ENCODE results near the gene MFAP5. TPM values are rescaled to one million over a fixed set of nuclear protein-coding genes. Genes with fewer than 3 reads are reported as not detected.

MFAP5 gene
- total and polyA plus RNA-seq, 10 of the 15 experiments (the other 5 are each of a cell fraction or from before 2014, with no cell fraction given), result 0.06 to 0.14 (median 0.12) TPM; not detected in 7

DNA sequence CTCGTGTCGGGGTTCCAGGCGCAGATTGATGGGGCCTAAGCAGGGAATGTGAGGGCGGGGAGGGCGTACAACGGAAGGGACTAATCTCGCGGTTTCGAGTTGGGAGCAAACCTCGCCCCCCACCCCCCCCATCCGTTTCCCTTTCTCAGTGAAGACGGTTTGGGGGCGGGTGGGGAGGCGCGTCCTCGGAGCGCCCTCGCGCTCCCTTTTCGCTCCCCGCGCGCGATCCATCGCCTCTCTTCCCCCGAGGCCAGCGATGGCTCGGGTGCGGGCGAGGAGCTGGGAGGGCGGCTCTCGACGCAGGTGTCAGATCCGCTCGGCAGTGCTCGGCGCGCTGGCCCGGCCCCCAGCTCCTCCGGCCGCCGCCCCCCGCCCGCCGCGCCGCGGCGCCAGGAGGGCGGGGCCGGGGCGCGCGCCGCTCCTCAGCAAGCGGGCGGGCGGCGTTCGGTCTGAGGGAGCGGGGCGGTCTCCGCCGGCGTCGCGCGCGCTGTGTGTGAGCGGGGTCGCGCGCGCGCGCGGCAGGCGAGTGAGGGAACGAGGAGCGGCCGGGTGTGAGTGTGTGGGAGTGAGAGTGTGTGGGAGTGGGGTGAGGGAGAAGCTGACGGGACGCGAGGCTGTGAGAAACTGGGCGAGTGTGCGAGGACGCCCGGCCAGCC is 35.0 kb upstream of the MFAP5 start, which contains the start of gene RIMKLB (continued):
- TF ChIP-seq ESRRA (IDR thresholded peaks at IDR 0.05; ENCODE audit: low read length), result no peak
- TF ChIP-seq IKZF1 (conservative IDR thresholded peaks at IDR 0.05), result no peak
- no peak for TF ChIP-seq TCF3 (IDR thresholded peaks at IDR 0.05; ENCODE audit: borderline replicate concordance, insufficient read depth, low read depth, low read length)
- no peak for TF ChIP-seq SIN3A (IDR thresholded peaks at IDR 0.05; ENCODE audit: low read depth, low read length)
- TF ChIP-seq EP300 (IDR thresholded peaks at IDR 0.05; ENCODE audit: borderline replicate concordance in 1 of 2, control insufficient read depth in 1 of 2, low read depth in 2 of 2, low read length in 2 of 2), result no peak
- TF ChIP-seq RAD21 (IDR thresholded peaks at IDR 0.05; ENCODE audit: insufficient read depth, low read depth, low read length), result no peak
- TF ChIP-seq MTA2 (IDR thresholded peaks at IDR 0.05; ENCODE audit: low read depth), result no peak
- no peak for TF ChIP-seq FOXM1 (IDR thresholded peaks at IDR 0.05; ENCODE audit: low read depth, low read length)
- no peak for TF ChIP-seq IKZF2 (IDR thresholded peaks at IDR 0.05)
- no peak for TF ChIP-seq SIX5 (IDR thresholded peaks at IDR 0.05; ENCODE audit: low read depth, low read length, severe bottlenecking)
- TF ChIP-seq ATF3 (IDR thresholded peaks at IDR 0.05; ENCODE audit: borderline replicate concordance, extremely low read depth, low read depth, low read length), result no peak
- TF ChIP-seq EZH2 (IDR thresholded peaks at IDR 0.05; ENCODE audit: borderline replicate concordance, control insufficient read depth, low read depth, low read length), result no peak
- no peak for TF ChIP-seq CBFB (IDR thresholded peaks at IDR 0.05; ENCODE audit: low read depth)
- no peak for TF ChIP-seq NFIC (IDR thresholded peaks at IDR 0.05; ENCODE audit: low read depth, low read length)
- no peak for TF ChIP-seq MYC (IDR thresholded peaks at IDR 0.05; ENCODE audit: insufficient read depth, insufficient read length, insufficient replicate concordance, low read length, severe bottlenecking)
- TF ChIP-seq, protein P1, sequence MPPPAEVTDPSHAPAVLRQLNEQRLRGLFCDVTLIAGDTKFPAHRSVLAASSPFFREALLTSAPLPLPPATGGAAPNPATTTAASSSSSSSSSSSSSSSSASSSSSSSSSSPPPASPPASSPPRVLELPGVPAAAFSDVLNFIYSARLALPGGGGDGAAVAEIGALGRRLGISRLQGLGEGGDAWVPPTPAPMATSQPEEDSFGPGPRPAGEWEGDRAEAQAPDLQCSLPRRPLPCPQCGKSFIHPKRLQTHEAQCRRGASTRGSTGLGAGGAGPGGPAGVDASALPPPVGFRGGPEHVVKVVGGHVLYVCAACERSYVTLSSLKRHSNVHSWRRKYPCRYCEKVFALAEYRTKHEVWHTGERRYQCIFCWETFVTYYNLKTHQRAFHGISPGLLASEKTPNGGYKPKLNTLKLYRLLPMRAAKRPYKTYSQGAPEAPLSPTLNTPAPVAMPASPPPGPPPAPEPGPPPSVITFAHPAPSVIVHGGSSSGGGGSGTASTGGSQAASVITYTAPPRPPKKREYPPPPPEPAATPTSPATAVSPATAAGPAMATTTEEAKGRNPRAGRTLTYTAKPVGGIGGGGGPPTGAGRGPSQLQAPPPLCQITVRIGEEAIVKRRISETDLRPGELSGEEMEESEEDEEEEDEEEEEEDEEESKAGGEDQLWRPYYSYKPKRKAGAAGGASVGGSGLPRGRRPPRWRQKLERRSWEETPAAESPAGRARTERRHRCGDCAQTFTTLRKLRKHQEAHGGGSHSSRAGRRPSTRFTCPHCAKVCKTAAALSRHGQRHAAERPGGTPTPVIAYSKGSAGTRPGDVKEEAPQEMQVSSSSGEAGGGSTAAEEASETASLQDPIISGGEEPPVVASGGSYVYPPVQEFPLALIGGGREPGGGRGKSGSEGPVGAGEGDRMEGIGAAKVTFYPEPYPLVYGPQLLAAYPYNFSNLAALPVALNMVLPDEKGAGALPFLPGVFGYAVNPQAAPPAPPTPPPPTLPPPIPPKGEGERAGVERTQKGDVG (CRISPR knock-in tag; IDR thresholded peaks at IDR 0.05), result no peak
- TF ChIP-seq BCLAF1 (IDR thresholded peaks at IDR 0.05), result no peak
- TF ChIP-seq ZNF274 (IDR thresholded peaks at IDR 0.05; ENCODE audit: insufficient read depth, insufficient read length), result no peak
- no peak for TF ChIP-seq FOXK2 (IDR thresholded peaks at IDR 0.05)
- 0 out of 2 replicates have a peak, but pooled peaks have one; percentile 25 for TF ChIP-seq EED (IDR thresholded peaks at IDR 0.05; ENCODE audit: low read depth)
